Astrocyte of the spinal cord (primary cell): ENCODE results near the gene KLHL28.
A peak's percentile ranks its signal among the peaks of the same experiment; 100 is the strongest.

ENCODE experiments used
- DNase-seq: peaks from one replicate; pipeline ENCODE4 v3.0.0; 2011; ENCODE audit warnings: low read depth, low spot score
- H3K4me3 ChIP-seq: 2 replicates; pipeline ENCODE4 v1.5.1; 2011; ENCODE audit warnings: low read depth, mild to moderate bottlenecking, low read length, moderate library complexity
- in situ Hi-C: cut with HindIII; loops from 2 replicates; pipeline ENCODE4 v1.10.0; 2017; ENCODE audit warnings: low sequenced_read_pairs
- TF ChIP-seq, protein P1 (sequence below): IDR thresholded peaks from 2 replicates; pipeline ENCODE4 v1.5.1; 2012; ENCODE audit warnings: low read depth, mild to moderate bottlenecking, low read length, inconsistent platforms

Gene KLHL28

DNA sequence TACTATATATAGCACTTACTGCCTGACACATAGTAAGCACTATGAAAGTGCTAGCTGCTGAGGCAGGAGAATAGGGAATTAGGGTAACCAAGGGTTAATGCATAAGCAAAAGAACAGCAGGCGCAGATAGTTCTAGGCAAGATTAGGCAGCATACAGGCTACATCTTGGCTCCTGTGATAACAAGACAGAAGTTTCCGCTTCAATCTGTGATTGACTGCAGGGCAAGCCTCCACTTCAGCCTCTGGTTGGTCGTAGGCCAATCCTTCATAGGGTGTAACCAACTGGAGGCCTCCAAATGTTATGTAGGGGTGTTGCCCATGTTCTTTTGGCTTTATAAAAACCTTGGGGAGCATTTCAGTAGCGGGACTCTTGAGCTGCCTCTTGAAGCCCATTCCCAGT lies 46.9 kb downstream of the KLHL28 start:
- in situ Hi-C loops = no loop called here
- TF ChIP-seq, protein P1, sequence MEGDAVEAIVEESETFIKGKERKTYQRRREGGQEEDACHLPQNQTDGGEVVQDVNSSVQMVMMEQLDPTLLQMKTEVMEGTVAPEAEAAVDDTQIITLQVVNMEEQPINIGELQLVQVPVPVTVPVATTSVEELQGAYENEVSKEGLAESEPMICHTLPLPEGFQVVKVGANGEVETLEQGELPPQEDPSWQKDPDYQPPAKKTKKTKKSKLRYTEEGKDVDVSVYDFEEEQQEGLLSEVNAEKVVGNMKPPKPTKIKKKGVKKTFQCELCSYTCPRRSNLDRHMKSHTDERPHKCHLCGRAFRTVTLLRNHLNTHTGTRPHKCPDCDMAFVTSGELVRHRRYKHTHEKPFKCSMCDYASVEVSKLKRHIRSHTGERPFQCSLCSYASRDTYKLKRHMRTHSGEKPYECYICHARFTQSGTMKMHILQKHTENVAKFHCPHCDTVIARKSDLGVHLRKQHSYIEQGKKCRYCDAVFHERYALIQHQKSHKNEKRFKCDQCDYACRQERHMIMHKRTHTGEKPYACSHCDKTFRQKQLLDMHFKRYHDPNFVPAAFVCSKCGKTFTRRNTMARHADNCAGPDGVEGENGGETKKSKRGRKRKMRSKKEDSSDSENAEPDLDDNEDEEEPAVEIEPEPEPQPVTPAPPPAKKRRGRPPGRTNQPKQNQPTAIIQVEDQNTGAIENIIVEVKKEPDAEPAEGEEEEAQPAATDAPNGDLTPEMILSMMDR = no peak
- peak; percentile 9 for DNase-seq
- no peak overlapping the region for H3K4me3 ChIP-seq

- peak overlapping the region; percentile 20 for H3K4me3 ChIP-seq
- TF ChIP-seq, protein P1 = no peak
- no peak for DNase-seq
- in situ Hi-C loops = no loop called here
These were observed 49.5 kb downstream of the KLHL28 start for GRCh38 chr14:44912041-44912869.

DNA sequence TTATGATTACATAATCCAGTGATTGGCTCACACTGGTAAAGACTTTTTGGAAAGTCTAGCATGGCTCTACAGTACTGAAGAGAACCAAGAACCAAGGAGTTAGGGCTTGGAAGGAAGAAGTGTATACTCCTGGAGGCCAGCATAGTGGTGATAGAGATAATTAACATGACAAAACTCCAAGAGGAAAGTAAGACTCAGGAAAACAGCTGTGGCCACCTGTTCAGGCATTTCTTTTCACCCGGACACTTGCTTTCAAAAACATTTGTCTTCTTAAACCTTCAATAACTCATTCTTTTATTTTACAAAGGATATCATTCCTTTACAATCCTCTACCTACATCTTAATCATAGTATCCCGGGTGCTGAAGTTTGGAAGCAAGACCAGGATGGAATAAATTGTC lies 50.9 kb downstream of the KLHL28 start:
- H3K4me3 ChIP-seq = no peak overlapping the region
- in situ Hi-C loops = no loop called here
- no peak for DNase-seq
- TF ChIP-seq, protein P1 = no peak

DNA sequence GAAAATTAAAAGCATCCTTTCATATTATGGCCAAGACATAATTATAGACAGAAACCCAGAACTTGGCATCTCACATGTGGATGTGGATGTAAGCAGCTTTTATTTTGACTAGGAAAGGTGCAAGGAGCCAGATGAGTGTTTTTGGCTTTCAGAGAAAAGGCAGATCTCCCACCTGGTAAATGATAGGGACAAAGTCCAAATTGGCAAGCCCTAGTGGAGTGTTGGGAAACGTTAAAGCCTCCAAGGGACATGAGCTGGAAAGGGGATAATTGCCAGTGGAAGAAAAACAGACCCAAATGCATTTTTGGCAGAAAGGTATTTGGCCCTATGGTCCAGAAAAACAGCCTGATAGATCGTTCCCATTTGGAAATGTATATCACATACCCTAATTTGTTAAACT lies 60.1 kb downstream of the KLHL28 start:
- in situ Hi-C loops = no loop called here
- DNase-seq = no peak
- no peak overlapping the region for H3K4me3 ChIP-seq
- TF ChIP-seq, protein P1 = no peak

- peak; percentile 5 for DNase-seq
- H3K4me3 ChIP-seq = peak overlapping the region; percentile 74
- in situ Hi-C loops = no loop called here
These were observed 63.2 kb downstream of the KLHL28 start for GRCh38 chr14:44898551-44898950.

DNA sequence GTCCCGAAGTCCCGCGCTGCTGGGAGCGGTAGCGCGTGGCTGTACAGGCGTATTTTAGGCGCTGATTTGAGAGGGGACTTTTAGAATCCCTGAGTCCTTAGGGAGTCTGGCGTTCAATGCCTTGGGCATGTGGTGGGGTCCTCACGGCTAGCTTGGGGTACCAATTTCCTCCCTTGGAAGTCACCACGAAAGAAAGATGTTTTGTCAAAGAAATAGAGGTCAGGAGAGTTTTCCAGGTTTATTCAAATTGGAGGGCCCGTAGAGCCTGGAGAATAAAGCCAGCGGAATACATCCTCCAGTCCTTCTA lies 63.9 kb downstream of the KLHL28 start:
- in situ Hi-C loops = no loop called here
- peak overlapping the region; percentile 74 for H3K4me3 ChIP-seq
- peak; percentile 62 for DNase-seq
- TF ChIP-seq, protein P1 = no peak

More at GRCh38 chr14:44898551-44898950, 63.2 kb downstream of the KLHL28 start:
- TF ChIP-seq, protein P1 = no peak
